Esophagus muscularis mucosa (tissue), 4 donors: ENCODE measurements around the gene SPI1. TPM values are rescaled to one million over a fixed set of nuclear protein-coding genes. Genes with fewer than 3 reads are reported as not detected.

Source experiments
- DNase-seq: peaks from one replicate; pipeline ENCODE4 v3.0.0-alpha.2; 2017; ENCODE audit errors: extremely low spot score
- H3K27ac ChIP-seq, 4 donors: fragments of 200-600 bp; sonication (generic); replicated peaks in 1 of 4; 1 replicate in 3 of 4; 2 replicates in 1 of 4; pipeline ENCODE4 v1.5.1; 2016 to 2019; ENCODE audit warnings: mild to moderate bottlenecking in 1 of 4
- H3K27me3 ChIP-seq, 4 donors: fragments of 200-600 bp; sonication (generic); one replicate each; pipeline versions ENCODE4 v1.5.1 to v1.6.0; 2016 to 2019
- H3K36me3 ChIP-seq, 4 donors: fragments of 200-600 bp; sonication (generic); one replicate each; pipeline ENCODE4 v1.5.1; 2016 to 2019
- H3K4me1 ChIP-seq, 4 donors: fragments of 200-600 bp; sonication (generic); one replicate each; pipeline ENCODE4 v1.5.1; 2016 to 2019
- H3K4me3 ChIP-seq, 4 donors: fragments of 200-600 bp; sonication (generic); 1 replicate in 2 of 4; 2 replicates in 2 of 4; pipeline ENCODE4 v1.5.1; 2016 to 2019; ENCODE audit warnings: mild to moderate bottlenecking in 4 of 4, moderate library complexity in 1 of 4
- H3K9me3 ChIP-seq, 4 donors: fragments of 200-600 bp; sonication (generic); 1 replicate in 3 of 4; 2 replicates in 1 of 4; pipeline ENCODE4 v1.5.1; 2016 to 2019
- EP300 ChIP-seq: sonication (generic); formaldehyde crosslinking; IDR thresholded peaks from one replicate; pipeline ENCODE4 v1.6.1; 2017; ENCODE audit warnings: antibody characterized with exemption
- POLR2A ChIP-seq: fragments of 450-650 bp; IDR thresholded peaks from one replicate; pipeline ENCODE4 v1.6.1; 2017; ENCODE audit warnings: antibody characterized with exemption, moderate library complexity, mild to moderate bottlenecking, low read depth
- POLR2AphosphoS5 ChIP-seq, 2 donors: sonication (generic); formaldehyde crosslinking; IDR thresholded peaks; one replicate each; pipeline ENCODE4 v1.6.1; 2017; ENCODE audit warnings: antibody characterized with exemption in 2 of 2
- WGBS: methylation state at CpG from one replicate; pipeline ENCODE4 v1.1.5; 2018; 5-methylcytosine and 5-hydroxymethylcytosine counted together
- intact Hi-C: fragments of 100-400 bp; cut with DNase I; formaldehyde crosslinking; loops from one replicate; pipeline ENCODE4 v1.15.1; 2023
- total RNA-seq, 4 donors: library from RNA; depleted of rRNA; stranded (reverse); fragments of >200 nt; gene quantifications; one replicate each; pipeline versions ENCODE4 v1.1.0 to v1.2.1, GENCODE V29; 2016
- TF ChIP-seq, protein P1 (sequence below), 3 experiments: fragments of 200-600 bp in 2 of 3; fragments of 450-650 bp in 1 of 3; sonication (generic) in 2 of 3; IDR thresholded peaks; one replicate each; pipeline ENCODE4 v1.5.1; 2017 to 2019; ENCODE audit warnings: antibody characterized with exemption in 3 of 3, mild to moderate bottlenecking in 2 of 3, moderate library complexity in 1 of 3

Gene SPI1
- total RNA-seq, 4 donors from 2014 or later: 17.6 to 34.6 (median 20.5) TPM

DNA sequence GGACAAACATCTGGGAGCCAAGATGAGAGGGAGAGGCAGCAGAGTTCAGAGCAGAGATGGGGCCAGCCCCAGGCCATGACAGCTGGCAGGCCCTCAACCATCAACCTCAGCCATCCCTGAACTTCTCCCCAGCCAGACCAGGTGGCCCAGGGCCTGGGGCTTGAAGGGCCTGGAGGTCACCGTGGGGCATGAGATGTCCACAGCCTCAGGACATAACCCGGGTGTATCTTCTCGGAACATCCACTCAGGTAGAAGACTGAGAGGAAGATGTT, 17.6 kb upstream of the SPI1 start:
- Histone ChIP-seq H3K27ac (peak overlapping the region; percentile 63 to 81 (median 78)), H3K9me3 (no peaks in the 10 kb centered on the region), H3K4me1 (peaks cover 18 to 44% (median 31%) of the 10 kb centered on the region in 4 donors), H3K36me3 (no peaks in the 10 kb centered on the region), H3K4me3 (no peak overlapping the region), H3K27me3 (no peaks in the 10 kb centered on the region)
- DNase-seq: no peak
- 97% methylated on average over 3 of the region's 3 CpGs for WGBS
- intact Hi-C loops: no loop called here
- TF ChIP-seq EP300 (no peak), POLR2AphosphoS5 (IDR thresholded peaks at IDR 0.05) (no peak), POLR2A (no peak)
- TF ChIP-seq, protein P1, sequence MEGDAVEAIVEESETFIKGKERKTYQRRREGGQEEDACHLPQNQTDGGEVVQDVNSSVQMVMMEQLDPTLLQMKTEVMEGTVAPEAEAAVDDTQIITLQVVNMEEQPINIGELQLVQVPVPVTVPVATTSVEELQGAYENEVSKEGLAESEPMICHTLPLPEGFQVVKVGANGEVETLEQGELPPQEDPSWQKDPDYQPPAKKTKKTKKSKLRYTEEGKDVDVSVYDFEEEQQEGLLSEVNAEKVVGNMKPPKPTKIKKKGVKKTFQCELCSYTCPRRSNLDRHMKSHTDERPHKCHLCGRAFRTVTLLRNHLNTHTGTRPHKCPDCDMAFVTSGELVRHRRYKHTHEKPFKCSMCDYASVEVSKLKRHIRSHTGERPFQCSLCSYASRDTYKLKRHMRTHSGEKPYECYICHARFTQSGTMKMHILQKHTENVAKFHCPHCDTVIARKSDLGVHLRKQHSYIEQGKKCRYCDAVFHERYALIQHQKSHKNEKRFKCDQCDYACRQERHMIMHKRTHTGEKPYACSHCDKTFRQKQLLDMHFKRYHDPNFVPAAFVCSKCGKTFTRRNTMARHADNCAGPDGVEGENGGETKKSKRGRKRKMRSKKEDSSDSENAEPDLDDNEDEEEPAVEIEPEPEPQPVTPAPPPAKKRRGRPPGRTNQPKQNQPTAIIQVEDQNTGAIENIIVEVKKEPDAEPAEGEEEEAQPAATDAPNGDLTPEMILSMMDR (IDR thresholded peaks at IDR 0.05): no peak

DNA sequence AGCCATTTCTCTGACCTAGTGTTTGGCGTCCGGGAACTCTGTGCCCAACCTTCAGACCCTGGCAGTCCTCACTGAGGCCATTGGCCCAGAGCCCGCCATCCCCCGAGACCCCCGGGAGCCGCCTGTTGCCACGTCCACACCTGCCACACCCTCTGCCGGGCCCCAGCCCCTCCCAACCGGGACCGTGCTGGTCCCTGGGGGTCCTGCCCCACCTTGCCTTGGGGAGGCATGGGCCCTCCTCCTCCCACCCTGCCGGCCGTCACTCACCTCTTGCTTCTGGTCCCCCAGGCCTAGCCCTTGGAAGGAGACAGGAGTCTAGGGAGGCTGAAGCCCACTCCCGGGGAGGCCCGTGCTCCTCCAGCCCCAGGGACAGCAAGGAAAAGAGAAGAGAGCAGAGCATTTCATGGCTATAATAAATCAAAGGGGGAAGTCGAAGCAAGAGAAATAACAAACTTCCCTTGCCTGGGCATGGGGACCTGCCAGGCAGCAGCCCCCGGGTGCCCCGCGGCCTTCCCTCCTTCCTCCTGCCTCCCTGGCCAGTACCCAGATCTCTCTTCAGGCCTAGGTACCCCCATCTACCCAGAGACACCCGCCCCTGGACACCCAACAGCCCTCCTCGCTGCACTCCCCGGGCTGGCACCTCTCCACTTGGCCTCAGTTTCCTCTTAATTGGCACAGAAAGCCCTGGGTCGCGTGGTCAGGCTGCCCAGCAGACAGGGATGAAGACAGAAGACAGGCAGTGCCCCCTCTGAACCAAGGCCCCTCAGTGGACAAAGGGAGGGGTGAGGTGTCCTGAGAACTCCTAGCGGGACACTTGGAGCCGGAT, 17.1 kb upstream of the SPI1 start:
- Histone ChIP-seq H3K4me1 (peaks cover 13 to 39% (median 25%) of the 10 kb centered on the region in 4 donors), H3K27me3 (no peaks in the 10 kb centered on the region), H3K27ac (peak overlapping the region; percentile 63 to 81 (median 78)), H3K9me3 (no peaks in the 10 kb centered on the region), H3K36me3 (no peaks in the 10 kb centered on the region), H3K4me3 (peak overlapping the region in 3 of 4 donors; percentile 7 to 31 (median 20))
- no peak for DNase-seq
- 81% methylated on average over 20 of the region's 25 CpGs for WGBS
- TF ChIP-seq EP300 (no peak), POLR2AphosphoS5 (IDR thresholded peaks at IDR 0.05) (no peak), POLR2A (no peak)
- TF ChIP-seq, protein P1 (IDR thresholded peaks at IDR 0.05): no peak
- intact Hi-C loops: no loop called here

DNA sequence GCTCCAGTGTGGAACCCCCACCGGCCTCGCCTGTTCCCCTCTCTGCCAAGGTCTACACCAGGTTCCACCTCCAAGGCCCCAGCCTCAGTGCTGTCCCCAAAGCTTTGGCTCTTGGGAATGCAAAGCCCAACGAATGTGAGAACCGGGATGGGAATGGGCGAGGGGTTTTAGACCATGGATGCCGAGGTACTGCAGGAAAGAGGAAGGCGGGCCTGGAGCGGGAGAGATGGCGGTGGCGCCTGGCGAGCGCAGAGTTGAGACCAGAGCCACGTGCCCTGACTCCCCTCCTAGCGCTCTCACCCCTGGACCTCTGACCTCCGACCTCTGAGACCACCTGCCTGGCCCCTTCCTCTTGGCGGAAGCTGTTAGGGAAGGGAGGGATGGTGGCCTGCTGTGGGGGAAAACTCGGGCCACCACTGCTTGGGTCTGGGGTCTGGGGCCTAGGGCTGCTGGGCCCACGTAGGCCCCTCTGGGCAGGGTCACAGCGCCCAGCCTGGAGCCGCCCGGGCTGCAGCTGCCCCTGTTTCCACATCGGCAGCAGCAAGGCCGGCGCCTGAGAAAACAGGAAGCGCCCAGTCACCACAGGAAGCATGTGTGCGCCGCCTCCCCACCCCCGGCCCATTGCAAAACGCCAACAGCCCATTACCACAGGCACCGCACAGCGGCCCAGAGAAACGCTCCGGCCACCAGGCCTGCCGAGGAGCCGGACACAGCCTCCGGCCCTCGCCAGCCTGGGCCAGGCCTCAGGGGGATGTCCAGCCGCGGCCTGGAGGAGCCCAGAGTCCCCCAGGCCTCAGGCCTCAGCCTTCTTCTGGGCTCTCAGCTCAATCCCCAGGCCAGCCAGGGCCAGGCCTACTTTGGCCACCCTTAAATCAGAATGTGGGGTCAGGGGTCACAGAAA, 16.2 kb upstream of the SPI1 start:
- Histone ChIP-seq H3K36me3 (no peaks in the 10 kb centered on the region), H3K9me3 (no peaks in the 10 kb centered on the region), H3K27ac (peak overlapping the region; percentile 63 to 81 (median 78)), H3K4me3 (peak overlapping the region in 3 of 4 donors; percentile 7 to 31 (median 20)), H3K4me1 (peaks cover 9 to 30% (median 18%) of the 10 kb centered on the region in 4 donors), H3K27me3 (no peaks in the 10 kb centered on the region)
- 90% methylated on average over 14 of the region's 39 CpGs for WGBS
- TF ChIP-seq, protein P1 (IDR thresholded peaks at IDR 0.05): no peak
- TF ChIP-seq POLR2AphosphoS5 (IDR thresholded peaks at IDR 0.05): peak; percentile 35 to 52
- no peak for DNase-seq
- intact Hi-C loops: no loop called here

DNA sequence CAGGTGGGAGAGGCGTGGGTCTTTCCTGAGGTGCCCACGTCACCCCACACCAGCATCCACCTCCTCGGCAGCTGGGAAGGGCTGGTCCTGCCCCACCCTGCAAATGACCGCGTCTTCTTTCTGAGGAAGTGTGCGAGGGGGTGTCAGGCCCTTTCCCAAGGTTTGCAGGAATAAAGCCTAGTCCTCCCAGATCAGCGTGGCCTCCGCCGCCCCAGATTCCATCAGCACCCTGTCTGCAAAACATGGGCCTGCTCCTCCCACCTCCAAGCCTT, 15.6 kb upstream of the SPI1 start:
- TF ChIP-seq POLR2A (no peak), EP300 (no peak)
- no peaks in the 10 kb centered on the region for H3K9me3 ChIP-seq
- H3K36me3 ChIP-seq: no peaks in the 10 kb centered on the region
- H3K27ac ChIP-seq: peak overlapping the region; percentile 63 to 81 (median 78)
- no peak for DNase-seq
- H3K27me3 ChIP-seq: no peaks in the 10 kb centered on the region
- peak overlapping the region in 1 of 4 donors; percentile 14 for H3K4me3 ChIP-seq
- 71% methylated on average over 9 of the region's 9 CpGs for WGBS
- H3K4me1 ChIP-seq: peaks cover 6 to 27% (median 16%) of the 10 kb centered on the region in 4 donors
- intact Hi-C loops: no loop called here
